ENCODE data around the gene CACNA1S. TPM values are rescaled to one million over a fixed set of nuclear protein-coding genes. Genes with fewer than 3 reads are reported as not detected.

CACNA1S gene
- total RNA-seq, 4 donors from 2014 or later: 0.07 TPM; not detected in 3

- no peaks in the 10 kb centered on the region for H3K9me3 ChIP-seq
- TF ChIP-seq CTCF (IDR thresholded peaks at IDR 0.05) (no peak), POLR2A (IDR thresholded peaks at IDR 0.05) (no peak)
- intact Hi-C loops (cut with DNase I; ENCODE audit: low total_unique reads): loop anchor here (5.0 kb wide), 1 partner anchor 141 kb away; no protein-coding TSS in a partner anchor
- no peak overlapping the region for H3K4me3 ChIP-seq
- H3K4me1 ChIP-seq: no peaks in the 10 kb centered on the region
- no peaks in the 10 kb centered on the region for H3K27me3 ChIP-seq
- no peak for DNase-seq
- H3K27ac ChIP-seq: no peak overlapping the region
- no peaks in the 10 kb centered on the region for H3K36me3 ChIP-seq
These were observed 700 bp upstream of the CACNA1S start for GRCh38 chr1:201112926-201113325.

DNA sequence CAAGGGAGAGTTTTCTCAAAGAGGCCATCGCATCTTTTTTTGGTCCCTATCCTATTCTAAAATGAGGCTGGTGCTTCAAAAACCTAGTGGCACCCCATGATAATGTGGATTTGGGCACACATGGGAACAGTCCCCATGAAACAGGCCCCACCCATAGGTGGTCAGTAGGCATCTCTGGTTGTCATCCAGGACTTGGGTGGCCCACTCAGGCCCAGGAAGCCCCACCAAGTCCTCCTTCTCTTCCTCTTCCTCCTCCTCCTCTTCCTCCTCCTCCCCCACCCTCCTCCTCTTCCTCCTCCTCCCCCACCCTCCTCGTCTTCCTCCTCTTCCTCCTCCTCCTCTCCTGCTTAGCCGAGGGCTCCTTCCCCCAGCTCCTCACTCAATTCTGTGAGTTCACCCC lies 554 bp downstream of the CACNA1S start:
- intact Hi-C loops (cut with DNase I; ENCODE audit: low total_unique reads): loop anchor here (5.0 kb wide), 1 partner anchor 139 kb away; no protein-coding TSS in a partner anchor
- no peak for DNase-seq
- Histone ChIP-seq H3K4me3 (no peak overlapping the region), H3K36me3 (no peaks in the 10 kb centered on the region), H3K4me1 (no peaks in the 10 kb centered on the region), H3K27me3 (no peaks in the 10 kb centered on the region), H3K9me3 (no peaks in the 10 kb centered on the region), H3K27ac (no peak overlapping the region)
- no peak for TF ChIP-seq POLR2A (IDR thresholded peaks at IDR 0.05)
- TF ChIP-seq CTCF (IDR thresholded peaks at IDR 0.05): no peak

- H3K36me3 ChIP-seq: no peaks in the 10 kb centered on the region
- no peaks in the 10 kb centered on the region for H3K4me1 ChIP-seq
- no peak for TF ChIP-seq POLR2A (IDR thresholded peaks at IDR 0.05)
- TF ChIP-seq CTCF (IDR thresholded peaks at IDR 0.05): no peak
- H3K27ac ChIP-seq: no peak overlapping the region
- DNase-seq: no peak
- H3K4me3 ChIP-seq: no peak overlapping the region
- H3K27me3 ChIP-seq: no peaks in the 10 kb centered on the region
- H3K9me3 ChIP-seq: no peaks in the 10 kb centered on the region
- intact Hi-C loops (cut with DNase I; ENCODE audit: low total_unique reads): loop anchor here (5.0 kb wide), 1 partner anchor 139 kb away; no protein-coding TSS in a partner anchor
These were observed 1.1 kb downstream of the CACNA1S start for GRCh38 chr1:201111156-201111555.

GRCh38 chr1:201110616-201111015 lies 1.6 kb downstream of the CACNA1S start:
- no peak for DNase-seq
- H3K4me1 ChIP-seq: no peaks in the 10 kb centered on the region

DNA sequence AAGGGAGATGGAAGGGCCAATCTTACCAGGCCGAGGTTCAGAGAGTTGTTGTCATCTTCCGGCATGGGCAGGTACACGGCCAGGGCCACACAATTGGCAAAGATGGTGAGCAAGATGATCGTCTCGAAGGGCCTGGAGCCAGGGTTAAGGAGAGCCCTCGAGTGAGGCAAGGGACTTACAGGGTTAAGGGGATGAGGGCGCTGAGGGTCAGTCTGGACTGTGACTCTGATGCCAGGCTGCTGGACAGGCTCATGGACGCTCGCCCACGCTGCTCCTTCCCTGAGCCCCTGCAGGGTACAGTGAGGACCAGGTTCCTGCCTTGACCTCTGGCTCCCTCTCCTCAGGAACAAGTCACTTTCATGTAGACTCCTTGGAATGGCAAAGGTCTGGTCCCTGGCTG lies 2.1 kb downstream of the CACNA1S start:
- intact Hi-C loops (cut with DNase I; ENCODE audit: low total_unique reads): loop anchor here (5.0 kb wide), 1 partner anchor 138 kb away; no protein-coding TSS in a partner anchor
- no peaks in the 10 kb centered on the region for H3K4me1 ChIP-seq
- TF ChIP-seq POLR2A (IDR thresholded peaks at IDR 0.05) (no peak), CTCF (IDR thresholded peaks at IDR 0.05) (no peak)
- no peak overlapping the region for H3K4me3 ChIP-seq
- H3K36me3 ChIP-seq: no peaks in the 10 kb centered on the region
- no peak for DNase-seq
- no peak overlapping the region for H3K27ac ChIP-seq
- no peaks in the 10 kb centered on the region for H3K9me3 ChIP-seq
- no peaks in the 10 kb centered on the region for H3K27me3 ChIP-seq

More at GRCh38 chr1:201110616-201111015, 1.6 kb downstream of the CACNA1S start:
- H3K36me3 ChIP-seq: no peaks in the 10 kb centered on the region
- intact Hi-C loops (cut with DNase I; ENCODE audit: low total_unique reads): loop anchor here (5.0 kb wide), 1 partner anchor 138 kb away; no protein-coding TSS in a partner anchor
- no peaks in the 10 kb centered on the region for H3K9me3 ChIP-seq
- no peak overlapping the region for H3K27ac ChIP-seq
- H3K4me3 ChIP-seq: no peak overlapping the region
- TF ChIP-seq POLR2A (IDR thresholded peaks at IDR 0.05) (no peak), CTCF (IDR thresholded peaks at IDR 0.05) (no peak)
- no peaks in the 10 kb centered on the region for H3K27me3 ChIP-seq
